Smooth muscle cell (in vitro differentiated cells): ENCODE results near the gene TAS2R4. TPM values are rescaled to one million over a fixed set of nuclear protein-coding genes. Genes with fewer than 3 reads are reported as not detected.
"Not testable (repeated sequence)": the region's sequence is repeated elsewhere in the genome, so short reads cannot be mapped to it uniquely, and the experiment has no call there.

Experiments
- DNase-seq: peaks from one replicate; lab custom pipeline; 2025; ENCODE audit not compliant: unreplicated experiment; lab: John Stamatoyannopoulos, UW
- H2AFZ ChIP-seq: fragments of 200-600 bp; sonication (generic); 2 replicates; pipeline ENCODE4 v1.6.0; 2016; ENCODE audit warnings: antibody characterized with exemption, low read depth, mild to moderate bottlenecking
- H3F3A ChIP-seq: fragments of 200-600 bp; sonication (generic); 2 replicates; pipeline ENCODE4 v1.6.0; 2017; ENCODE audit warnings: antibody characterized with exemption, low read depth
- H3K27ac ChIP-seq: fragments of 200-600 bp; sonication (generic); 2 replicates; pipeline ENCODE4 v1.5.1; 2016; ENCODE audit warnings: low read depth, mild to moderate bottlenecking
- H3K27me3 ChIP-seq: fragments of 200-600 bp; sonication (generic); 2 replicates; pipeline ENCODE4 v1.6.1; 2016; ENCODE audit warnings: low read depth, mild to moderate bottlenecking
- H3K36me3 ChIP-seq: fragments of 200-600 bp; sonication (generic); 2 replicates; pipeline ENCODE4 v1.5.1; 2016; ENCODE audit warnings: low read depth
- H3K4me1 ChIP-seq: fragments of 200-600 bp; sonication (generic); 2 replicates; pipeline ENCODE4 v1.5.1; 2016; ENCODE audit warnings: low read depth
- H3K4me2 ChIP-seq: fragments of 200-600 bp; sonication (generic); 2 replicates; pipeline ENCODE4 v1.6.0; 2016; ENCODE audit warnings: mild to moderate bottlenecking
- H3K4me3 ChIP-seq: fragments of 200-600 bp; sonication (generic); 2 replicates; pipeline ENCODE4 v1.5.1; 2016; ENCODE audit warnings: mild to moderate bottlenecking
- H3K79me2 ChIP-seq: fragments of 200-600 bp; sonication (generic); 2 replicates; pipeline ENCODE4 v1.6.0; 2016; ENCODE audit warnings: low read depth, mild to moderate bottlenecking
- H3K9ac ChIP-seq: fragments of 200-600 bp; sonication (generic); 2 replicates; pipeline ENCODE4 v1.6.0; 2016; ENCODE audit warnings: low read depth
- H3K9me3 ChIP-seq: fragments of 200-600 bp; sonication (generic); replicated peaks from 2 replicates; pipeline ENCODE4 v1.5.1; 2016; ENCODE audit warnings: low read depth
- H4K20me1 ChIP-seq: fragments of 200-600 bp; sonication (generic); 2 replicates; pipeline ENCODE4 v1.6.0; 2016; ENCODE audit warnings: low read depth
- WGBS: methylation state at CpG from one replicate; pipeline ENCODE4 v1.1.7; 2016; ENCODE audit warnings: low lambda C conversion rate; 5-methylcytosine and 5-hydroxymethylcytosine counted together
- polyA plus RNA-seq: library from polyadenylated mRNA; unstranded; fragments of >200 nt; fragmentation: Nextera tagmentation; extraction: Ambion mirVana; gene quantifications from 2 replicates; pipeline ENCODE4 v1.2.1, GENCODE V29; 2016
- small RNA-seq: library from RNA; depleted of rRNA; stranded (forward); fragments of <200 nt; gene quantifications from one replicate; pipeline ENCODE3, GENCODE V24; 2014
- total RNA-seq: library from RNA; depleted of rRNA; stranded (reverse); fragments of >200 nt; gene quantifications from 2 replicates; pipeline ENCODE4 v1.2.3, GENCODE V29; 2014
- TF ChIP-seq, protein P1 (sequence below): fragments of 200-600 bp; sonication (generic); IDR thresholded peaks from 2 replicates; pipeline ENCODE4 v1.5.1; 2017; ENCODE audit warnings: borderline replicate concordance, mild to moderate bottlenecking, antibody characterized with exemption; ENCODE audit not compliant: insufficient read depth, poor library complexity, severe bottlenecking

Gene TAS2R4
- total and polyA plus RNA-seq, 2 experiments from 2014 or later: 1.3 TPM; not detected in 1

DNA sequence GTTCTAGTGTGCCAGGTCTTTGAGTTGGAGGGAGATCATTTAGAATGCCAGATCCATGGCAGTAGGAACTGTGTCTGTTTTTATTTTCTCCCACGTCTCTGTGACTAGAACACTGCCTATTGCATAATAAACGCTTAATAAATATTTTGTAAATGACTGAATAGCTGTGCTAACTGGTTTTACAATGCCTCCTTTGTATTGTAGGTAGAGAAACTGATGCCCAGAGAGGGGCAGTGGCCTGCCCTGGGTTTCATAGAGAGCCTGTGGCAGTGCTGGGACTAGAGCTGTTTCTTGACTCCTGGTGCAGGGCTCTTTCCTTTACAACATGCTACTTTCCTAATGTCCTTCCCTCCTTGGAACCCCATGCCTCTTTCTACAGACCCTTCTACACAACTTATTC, 16.1 kb downstream of the TAS2R4 start:
- Histone ChIP-seq H3K36me3 (no peaks in the 10 kb centered on the region), H3K27me3 (no peaks in the 10 kb centered on the region), H3F3A (no peaks in the 10 kb centered on the region), H3K4me2 (no peak overlapping the region), H3K9ac (no peak overlapping the region), H3K27ac (no peak overlapping the region), H2AFZ (no peak overlapping the region), H3K4me1 (no peaks in the 10 kb centered on the region), H3K9me3 (no peaks in the 10 kb centered on the region), H3K4me3 (no peak overlapping the region), H3K79me2 (no peaks in the 10 kb centered on the region), H4K20me1 (no peaks in the 10 kb centered on the region)
- TF ChIP-seq, protein P1, sequence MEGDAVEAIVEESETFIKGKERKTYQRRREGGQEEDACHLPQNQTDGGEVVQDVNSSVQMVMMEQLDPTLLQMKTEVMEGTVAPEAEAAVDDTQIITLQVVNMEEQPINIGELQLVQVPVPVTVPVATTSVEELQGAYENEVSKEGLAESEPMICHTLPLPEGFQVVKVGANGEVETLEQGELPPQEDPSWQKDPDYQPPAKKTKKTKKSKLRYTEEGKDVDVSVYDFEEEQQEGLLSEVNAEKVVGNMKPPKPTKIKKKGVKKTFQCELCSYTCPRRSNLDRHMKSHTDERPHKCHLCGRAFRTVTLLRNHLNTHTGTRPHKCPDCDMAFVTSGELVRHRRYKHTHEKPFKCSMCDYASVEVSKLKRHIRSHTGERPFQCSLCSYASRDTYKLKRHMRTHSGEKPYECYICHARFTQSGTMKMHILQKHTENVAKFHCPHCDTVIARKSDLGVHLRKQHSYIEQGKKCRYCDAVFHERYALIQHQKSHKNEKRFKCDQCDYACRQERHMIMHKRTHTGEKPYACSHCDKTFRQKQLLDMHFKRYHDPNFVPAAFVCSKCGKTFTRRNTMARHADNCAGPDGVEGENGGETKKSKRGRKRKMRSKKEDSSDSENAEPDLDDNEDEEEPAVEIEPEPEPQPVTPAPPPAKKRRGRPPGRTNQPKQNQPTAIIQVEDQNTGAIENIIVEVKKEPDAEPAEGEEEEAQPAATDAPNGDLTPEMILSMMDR: no peak
- 84% methylated on average over 2 of the region's 2 CpGs for WGBS
- DNase-seq: no peak

DNA sequence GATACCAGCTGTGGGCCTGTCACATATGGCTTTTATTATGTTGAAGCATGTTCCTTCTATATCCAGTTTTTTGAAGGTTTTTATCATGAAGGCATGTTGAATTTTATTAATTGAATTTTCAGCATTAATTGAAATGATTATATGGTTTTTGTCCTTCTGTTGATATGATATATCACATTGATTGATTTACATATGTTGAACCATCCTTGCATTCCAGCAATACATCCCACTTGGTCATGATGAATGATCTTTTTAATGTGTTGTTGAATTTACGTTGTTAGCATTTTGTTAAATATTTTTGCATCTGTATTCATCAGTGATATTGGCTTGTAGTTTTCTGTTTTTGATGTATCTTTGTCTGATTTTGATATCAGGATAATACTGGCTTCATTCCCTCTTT, 43.6 kb downstream of the TAS2R4 start:
- no peaks in the 10 kb centered on the region for H3F3A ChIP-seq
- no peak overlapping the region for H2AFZ ChIP-seq
- H3K9me3 ChIP-seq: peaks cover 7% of the 10 kb centered on the region
- H3K4me1 ChIP-seq: no peaks in the 10 kb centered on the region
- DNase-seq: no peak
- 84% methylated on average over 1 of the region's 1 CpG for WGBS
- no peaks in the 10 kb centered on the region for H3K27me3 ChIP-seq
- H3K9ac ChIP-seq: no peak overlapping the region
- no peaks in the 10 kb centered on the region for H3K79me2 ChIP-seq
- no peaks in the 10 kb centered on the region for H4K20me1 ChIP-seq
- H3K27ac ChIP-seq: no peak overlapping the region
- H3K4me2 ChIP-seq: no peak overlapping the region
- no peak overlapping the region for H3K4me3 ChIP-seq
- TF ChIP-seq, protein P1: no peak
- no peaks in the 10 kb centered on the region for H3K36me3 ChIP-seq

DNA sequence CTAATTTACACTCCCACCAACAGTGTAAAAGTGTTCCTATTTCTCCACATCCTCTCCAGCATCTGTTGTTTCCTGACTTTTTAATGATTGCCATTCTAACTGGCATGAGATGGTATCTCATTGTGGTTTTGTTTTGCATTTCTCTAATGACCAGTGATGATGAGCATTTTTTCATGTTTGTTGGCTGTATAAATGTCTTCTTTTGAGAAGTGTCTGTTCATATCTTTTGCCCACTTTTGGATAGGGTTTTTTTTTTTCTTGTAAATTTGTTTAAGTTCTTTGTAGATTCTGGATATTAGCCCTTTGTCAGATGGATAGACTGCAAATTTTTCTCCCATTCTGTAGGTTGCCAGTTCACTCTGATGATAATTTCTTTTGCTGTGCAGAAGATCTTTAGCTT, 46.0 kb downstream of the TAS2R4 start:
- H3K4me3 ChIP-seq, DNase-seq, H3K36me3 ChIP-seq, H3K27me3 ChIP-seq, H3F3A ChIP-seq, H3K4me2 ChIP-seq, H3K9me3 ChIP-seq, H4K20me1 ChIP-seq, H3K79me2 ChIP-seq, H2AFZ ChIP-seq, H3K4me1 ChIP-seq, H3K27ac ChIP-seq, H3K9ac ChIP-seq: not testable (repeated sequence)

Small RNA genes lying within 50 kb of the gene (small RNA-seq; reads per million reads assigned to genes)
- not detected for gene RNU1-82P

Other genes with a start within 250 kb of the TAS2R4 start
- 32.4 and 38.5 TPM in 2 replicates for gene AGK, start 225.3 kb upstream of the TAS2R4 start, total RNA-seq
- 19.7 and 22.3 TPM in 2 replicates for gene AGK, start 225.3 kb upstream of the TAS2R4 start, polyA plus RNA-seq
- gene DENND11, start 74.5 kb upstream of the TAS2R4 start, total RNA-seq: 9.3 and 10.3 TPM in 2 replicates
- gene DENND11, start 74.5 kb upstream of the TAS2R4 start, polyA plus RNA-seq: 3.2 and 3.7 TPM in 2 replicates
- not detected in 2 replicates for gene WEE2, start 68.3 kb upstream of the TAS2R4 start, total RNA-seq
- gene WEE2, start 68.3 kb upstream of the TAS2R4 start, polyA plus RNA-seq: not detected in 2 replicates
- gene SSBP1, start 38.3 kb upstream of the TAS2R4 start, total RNA-seq: 178 and 255 TPM in 2 replicates
- 202 and 225 TPM in 2 replicates for gene SSBP1, start 38.3 kb upstream of the TAS2R4 start, polyA plus RNA-seq
- 0.40 and 0.54 TPM in 2 replicates for gene TAS2R3, start 12.6 kb upstream of the TAS2R4 start, total RNA-seq
- not detected in 2 replicates for gene TAS2R3, start 12.6 kb upstream of the TAS2R4 start, polyA plus RNA-seq
- gene TAS2R5, start 13.5 kb downstream of the TAS2R4 start, total RNA-seq: 0.36 and 3.1 TPM in 2 replicates
- gene TAS2R5, start 13.5 kb downstream of the TAS2R4 start, polyA plus RNA-seq: not detected in 2 replicates
- gene PRSS37, start 64.8 kb downstream of the TAS2R4 start, total RNA-seq: not detected in 2 replicates
- not detected in 2 replicates for gene PRSS37, start 64.8 kb downstream of the TAS2R4 start, polyA plus RNA-seq
- 0.27 TPM in 1 of 2 replicates, not detected in the other for gene OR9A4, start 139.7 kb downstream of the TAS2R4 start, total RNA-seq
- gene OR9A4, start 139.7 kb downstream of the TAS2R4 start, polyA plus RNA-seq: not detected in 2 replicates
- not detected in 2 replicates for gene CLEC5A, start 170.3 kb downstream of the TAS2R4 start, total RNA-seq
- not detected in 2 replicates for gene CLEC5A, start 170.3 kb downstream of the TAS2R4 start, polyA plus RNA-seq
- not detected in 2 replicates for gene TAS2R38, start 197.1 kb downstream of the TAS2R4 start, total RNA-seq
- gene TAS2R38, start 197.1 kb downstream of the TAS2R4 start, polyA plus RNA-seq: not detected in 2 replicates
- 0.13 and 0.63 TPM in 2 replicates for gene MGAM, start 219.2 kb downstream of the TAS2R4 start, total RNA-seq
- 0.03 TPM in 1 of 2 replicates, not detected in the other for gene MGAM, start 219.2 kb downstream of the TAS2R4 start, polyA plus RNA-seq